Medulla oblongata (tissue), 1 donor: ENCODE measurements around the gene UBXN4.

Experiments
- DNase-seq: peaks from one replicate; pipeline ENCODE4 v3.0.0-alpha.2; 2015; ENCODE audit errors: extremely low spot score

The UBXN4 gene

DNA sequence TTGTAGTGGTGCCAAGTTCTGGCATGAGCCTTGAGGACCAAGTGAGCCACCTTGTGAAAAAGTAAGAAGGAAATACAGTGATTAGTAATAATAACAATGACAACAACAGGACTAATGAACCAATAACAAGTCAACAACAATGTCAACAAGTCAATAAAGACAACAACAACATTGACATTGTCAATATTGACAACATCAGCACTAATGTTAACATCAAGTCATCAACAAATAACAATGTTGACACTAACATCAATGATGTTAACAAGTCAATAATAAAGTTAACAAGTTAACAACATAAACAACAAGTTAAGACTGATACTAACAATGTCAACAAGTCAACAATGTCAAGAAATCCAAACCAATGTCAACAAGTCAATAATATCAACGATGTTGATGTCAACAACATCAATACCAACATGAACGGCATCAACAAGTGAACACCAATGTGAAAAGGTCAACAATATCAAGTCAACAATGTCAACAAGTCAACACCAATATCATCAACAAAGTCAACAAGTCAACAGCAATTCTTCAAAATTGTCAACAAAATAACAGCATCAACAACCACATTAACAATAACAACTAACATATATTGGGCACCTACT is 71.4 kb downstream of the UBXN4 start:
- DNase-seq: no peak

DNA sequence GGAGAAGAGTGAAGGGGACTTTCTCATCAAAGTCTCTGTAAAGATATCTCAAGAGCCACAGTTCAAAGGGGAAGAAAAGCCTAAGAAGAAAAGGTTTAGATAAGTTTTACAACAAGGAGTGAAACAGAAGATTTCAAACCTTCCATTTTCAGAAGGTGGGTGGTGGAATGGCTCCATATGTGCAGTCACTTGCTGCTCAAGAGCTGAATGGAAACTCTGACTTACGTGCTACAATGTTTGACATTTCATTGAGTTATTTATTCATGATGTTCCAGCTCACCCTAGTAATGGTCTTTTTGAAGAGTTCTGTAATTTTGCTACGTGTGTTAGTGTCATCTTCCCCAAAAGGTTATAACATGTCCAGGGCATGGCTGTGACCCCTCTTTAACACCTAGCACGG is 73.6 kb downstream of the UBXN4 start:
- no peak for DNase-seq

DNA sequence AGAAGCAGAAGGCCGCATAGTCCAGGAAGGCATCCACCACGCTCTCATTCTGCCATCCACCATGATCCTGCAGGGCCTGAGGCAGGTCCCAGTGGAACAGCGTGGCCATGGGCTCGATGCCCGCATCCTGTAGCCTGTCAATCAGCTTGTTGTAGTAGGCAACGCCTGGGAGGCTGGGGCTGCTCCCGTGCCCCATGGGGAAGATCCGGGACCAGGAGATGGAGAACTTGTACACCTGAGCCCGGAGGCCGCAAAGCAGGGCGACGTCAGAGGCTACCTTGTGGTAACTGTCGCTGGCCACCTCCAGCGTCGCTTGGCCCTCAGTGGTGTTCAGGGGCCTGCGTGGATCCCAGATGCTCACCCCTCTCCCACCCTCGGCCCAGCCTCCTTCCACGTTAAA is 75.8 kb downstream of the UBXN4 start:
- DNase-seq: no peak

DNA sequence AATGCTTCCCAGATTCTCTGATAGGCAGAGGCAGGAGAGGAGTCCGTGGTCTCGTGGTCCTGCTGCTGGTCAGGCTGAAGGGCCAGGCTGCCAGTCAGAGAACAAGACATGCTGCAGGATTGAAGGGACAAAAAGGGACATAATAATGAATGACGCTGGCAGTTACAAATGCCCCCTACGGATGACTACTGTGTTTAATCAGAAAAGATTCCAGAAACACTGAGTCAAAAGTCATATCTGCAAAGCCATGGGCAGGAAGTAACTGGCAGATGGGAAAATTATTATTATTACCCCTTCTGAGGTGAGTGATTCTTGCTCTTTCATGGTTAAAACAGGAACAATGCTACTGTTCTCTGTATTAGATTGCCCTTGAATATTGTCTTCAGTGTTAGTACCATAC is 76.3 kb downstream of the UBXN4 start:
- no peak for DNase-seq

DNA sequence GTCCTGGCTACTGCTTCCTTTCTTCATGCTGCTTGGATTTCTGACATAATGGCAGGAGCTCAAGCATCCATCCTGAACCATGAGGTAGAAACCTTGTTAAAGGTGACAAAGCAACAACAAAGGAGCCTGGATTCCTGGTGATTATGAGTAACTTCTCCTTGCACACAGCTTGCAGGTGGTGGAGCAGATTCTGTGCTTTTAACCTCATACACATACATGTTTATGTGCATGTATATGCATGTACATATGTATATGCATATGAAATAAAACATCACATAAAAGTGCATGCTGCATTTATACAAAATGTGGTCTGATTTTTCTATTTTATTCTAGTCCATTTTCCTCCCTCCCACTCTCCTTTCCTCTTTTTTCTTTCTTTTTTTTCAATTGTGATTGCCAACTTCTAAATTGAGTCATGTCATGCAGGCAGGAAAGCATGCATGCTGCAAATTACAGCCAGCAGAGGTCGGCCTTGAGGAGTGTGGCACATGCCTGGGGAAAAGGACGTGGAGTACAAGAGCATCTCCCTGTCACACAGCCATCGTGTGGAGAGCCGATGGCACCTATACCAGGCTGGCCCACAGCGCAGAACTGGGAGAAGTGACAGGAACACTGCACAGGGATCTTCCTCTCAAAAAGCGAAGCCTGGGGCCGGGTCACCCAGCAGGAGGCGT is 77.4 kb downstream of the UBXN4 start:
- no peak for DNase-seq

DNA sequence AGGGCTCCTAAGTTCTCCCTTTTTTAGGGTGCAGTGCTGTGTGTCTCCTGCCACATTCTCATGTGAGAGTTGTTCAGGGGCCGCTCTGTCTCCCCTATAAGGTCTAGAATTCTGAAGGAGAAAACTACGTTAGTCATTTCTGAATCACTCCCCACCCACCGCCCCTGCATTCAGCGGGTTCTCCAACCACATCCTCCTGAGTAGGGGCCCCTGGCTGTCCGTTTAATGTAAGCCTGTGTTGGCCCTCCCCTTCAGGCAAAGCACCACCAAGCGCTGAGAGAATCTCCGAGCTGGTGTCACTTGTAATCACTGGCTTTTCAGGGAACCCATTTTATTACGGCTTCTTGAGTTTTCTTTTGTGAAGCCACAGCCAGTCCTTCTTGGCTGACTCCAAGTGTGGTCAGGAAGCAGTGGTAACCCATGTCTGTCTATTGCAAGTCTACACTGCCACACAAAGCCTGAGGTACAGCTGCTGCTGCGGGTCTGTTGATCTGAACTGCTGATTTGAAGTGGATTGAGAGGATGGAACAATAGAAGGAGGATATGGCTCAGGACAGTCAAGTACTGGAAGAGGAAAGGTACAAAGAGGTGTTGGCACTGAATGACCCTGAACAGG is 78.5 kb downstream of the UBXN4 start:
- no peak for DNase-seq

DNA sequence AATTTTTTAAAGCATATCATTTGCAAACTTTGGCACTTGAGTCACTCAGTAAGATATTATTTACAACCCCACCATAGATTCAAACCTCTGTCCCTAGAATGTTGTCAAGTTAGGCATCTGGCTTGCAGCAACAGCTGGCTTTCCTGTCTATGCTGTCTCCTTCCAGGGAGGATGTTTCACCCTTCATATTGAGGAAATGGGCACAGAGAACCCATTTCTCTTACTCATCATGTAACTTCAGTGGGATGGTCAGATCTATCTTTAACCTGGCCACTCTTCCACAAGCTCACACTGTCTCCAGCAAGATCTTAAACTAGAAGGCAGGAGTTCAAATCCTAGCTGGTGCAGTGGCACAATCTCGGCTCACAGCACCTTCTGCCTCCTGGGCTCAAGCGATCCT is 79.5 kb downstream of the UBXN4 start:
- no peak for DNase-seq

DNA sequence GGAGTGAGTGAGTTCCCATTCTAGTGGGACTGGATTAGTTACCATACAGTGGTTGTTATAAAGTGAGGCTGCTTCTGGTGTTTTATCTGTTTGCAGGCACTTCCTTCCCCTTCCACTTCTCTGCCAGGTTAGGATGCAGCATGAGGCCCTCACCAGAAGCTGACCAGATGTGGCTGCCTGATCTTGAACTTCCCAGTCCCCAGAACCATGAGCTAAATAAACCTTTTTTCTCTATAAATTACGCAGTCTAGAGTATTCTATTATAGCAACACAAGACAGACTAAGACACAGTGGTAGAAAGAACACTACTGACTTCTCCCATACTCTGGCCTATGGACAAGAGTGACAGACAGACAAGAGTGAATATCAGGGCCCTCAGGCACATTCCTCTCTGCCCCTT is 81.2 kb downstream of the UBXN4 start:
- DNase-seq: no peak

DNA sequence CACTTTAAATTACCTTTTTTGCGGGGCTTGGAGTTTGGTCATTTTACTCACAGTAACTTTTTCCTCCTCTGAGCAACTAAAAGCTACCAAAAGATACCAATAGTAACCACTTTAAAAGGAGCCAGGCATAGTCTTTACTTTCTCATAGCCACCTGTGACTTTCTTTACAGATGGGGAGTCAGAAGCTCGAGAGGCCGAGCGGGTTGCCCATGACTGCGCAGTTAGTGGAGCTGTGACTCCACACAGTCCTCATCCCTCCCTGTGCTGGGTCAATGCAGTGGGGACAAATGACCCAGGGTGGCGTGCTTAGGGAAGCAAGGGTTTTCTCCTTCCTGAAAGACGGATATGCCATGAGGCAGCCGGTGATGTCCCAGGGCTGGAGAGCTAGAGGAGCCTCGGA is 83.5 kb downstream of the UBXN4 start:
- DNase-seq: no peak

DNA sequence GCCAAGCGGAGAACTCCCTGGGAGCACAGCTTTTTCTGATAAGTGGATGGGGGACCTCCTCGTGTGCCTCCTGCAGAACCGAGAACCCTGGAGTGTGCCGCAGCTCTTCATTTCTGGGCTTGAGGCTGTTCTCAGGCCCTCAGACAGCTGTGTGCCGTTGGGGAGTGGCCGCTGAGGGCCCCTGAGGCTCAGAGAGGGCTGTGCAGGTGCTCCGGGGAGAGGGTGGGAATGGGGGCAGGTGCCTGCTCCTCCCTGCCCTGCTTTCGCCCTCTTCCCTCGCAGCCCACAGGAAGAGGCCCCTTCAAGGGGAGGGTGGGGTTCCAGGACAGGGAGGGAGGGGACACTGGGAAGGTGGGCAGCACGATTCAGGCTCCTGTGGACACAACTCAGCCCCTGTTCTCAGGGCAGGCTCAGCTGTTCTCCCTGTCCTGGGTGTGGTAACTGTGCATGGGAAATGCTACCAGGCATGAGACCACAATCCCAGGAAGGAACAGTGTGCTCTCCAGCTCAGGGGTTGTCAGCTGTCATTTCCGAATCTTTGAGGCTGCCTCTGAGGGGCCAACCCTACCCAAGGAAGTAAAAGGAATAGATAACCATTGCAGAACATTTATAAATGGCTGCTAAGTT is 84.0 kb downstream of the UBXN4 start:
- no peak for DNase-seq

DNA sequence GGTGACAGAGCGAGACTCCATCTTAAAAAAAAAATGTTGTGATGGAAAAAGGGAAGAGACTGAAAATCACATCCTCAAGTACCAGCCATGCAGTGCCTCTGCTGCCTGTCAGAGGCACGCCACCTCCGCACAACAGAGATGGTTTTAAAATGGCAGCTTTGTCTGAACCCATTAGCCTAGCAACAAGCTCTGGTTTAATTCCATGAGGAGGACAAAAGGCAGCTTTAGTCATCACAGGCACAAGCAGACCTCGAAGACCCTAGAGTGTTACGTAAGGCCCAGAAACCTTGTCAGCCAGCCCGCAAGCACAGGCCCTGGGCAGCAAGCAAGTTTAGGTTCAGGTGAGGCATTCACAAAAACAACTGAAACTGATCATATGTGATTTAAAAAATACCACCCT is 84.9 kb downstream of the UBXN4 start:
- DNase-seq: no peak

DNA sequence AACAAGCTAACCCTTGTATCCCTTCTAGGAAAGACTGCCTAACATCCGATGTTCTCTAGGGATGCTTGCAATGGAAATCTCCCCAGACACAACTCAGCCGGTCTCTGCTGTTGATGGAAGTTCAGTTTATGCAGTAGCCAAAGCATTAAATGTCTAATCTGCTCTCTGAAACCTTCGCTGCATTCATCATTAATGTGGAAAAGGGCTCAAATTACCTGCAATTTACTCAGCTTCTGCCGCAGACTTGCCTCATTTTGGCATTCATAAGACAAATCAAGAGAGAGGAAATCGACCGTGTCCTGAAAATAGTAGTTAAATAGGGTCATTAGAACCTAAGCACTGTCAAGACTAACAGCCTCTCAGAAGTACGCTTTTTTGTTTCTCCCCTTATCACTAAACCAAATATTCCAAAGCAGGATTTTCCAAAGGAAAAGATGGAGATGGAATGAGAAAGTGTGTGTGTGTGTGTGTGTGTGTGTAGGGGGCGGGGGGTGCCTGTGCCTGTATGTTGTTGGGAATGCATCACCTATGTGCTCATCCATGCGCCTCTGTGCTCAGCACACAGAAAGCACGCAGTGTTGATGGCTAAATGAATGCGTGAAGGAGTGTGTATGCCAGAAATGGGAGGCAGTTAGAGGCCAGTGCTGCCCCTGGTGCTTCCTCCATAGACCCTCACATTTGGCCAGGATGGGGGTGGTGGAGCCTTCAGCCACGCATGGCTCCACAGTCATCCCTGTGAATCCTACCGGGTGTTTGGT is 87.9 kb downstream of the UBXN4 start:
- no peak for DNase-seq

DNA sequence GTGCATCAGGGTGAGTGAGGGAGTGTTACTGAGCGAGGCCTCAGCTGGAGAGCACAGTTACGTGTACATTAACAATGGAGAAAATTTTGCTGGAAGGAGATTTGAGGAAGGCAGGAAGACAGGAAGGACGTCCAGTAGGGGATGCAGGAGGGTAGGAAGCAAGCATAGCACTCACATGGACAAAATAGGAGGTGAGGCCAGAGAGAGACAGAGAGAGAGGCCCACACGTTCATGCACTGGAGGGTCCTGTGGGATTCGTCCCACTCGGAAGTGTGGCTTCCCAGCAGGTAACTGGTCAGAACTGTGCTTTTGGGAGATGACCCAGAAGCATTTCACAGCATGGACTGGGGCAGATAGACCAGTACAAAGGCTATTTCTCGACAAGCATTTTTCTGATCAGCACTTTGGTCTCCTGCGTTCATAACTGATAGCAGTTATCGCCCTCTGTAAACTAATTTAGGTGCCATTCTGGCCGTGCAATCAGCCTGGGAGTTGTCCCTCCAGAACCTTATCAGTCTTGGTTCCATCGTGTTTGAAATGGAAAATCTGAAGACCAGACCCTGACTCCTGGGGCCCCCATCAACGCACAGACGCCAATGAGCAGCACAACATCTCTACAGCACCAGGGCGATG is 89.6 kb downstream of the UBXN4 start:
- DNase-seq: no peak

DNA sequence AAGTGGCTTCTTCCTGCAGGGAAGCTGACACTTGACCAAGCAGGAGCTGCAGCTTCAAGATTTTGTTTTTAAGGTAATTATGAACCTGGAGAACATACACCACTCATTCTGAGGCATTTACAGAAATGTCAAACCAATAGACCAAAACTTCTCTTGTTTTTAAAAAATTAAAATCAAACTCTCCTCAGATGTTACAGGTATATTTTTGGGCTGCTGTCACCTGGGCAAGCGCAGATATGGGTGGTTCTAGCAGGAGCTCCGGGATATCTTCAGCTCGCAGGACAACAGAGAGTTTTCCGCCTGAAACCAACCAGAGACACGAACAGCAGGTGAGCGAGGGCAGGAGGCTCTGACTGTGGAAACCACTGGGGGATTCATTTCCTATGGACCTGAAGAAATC is 91.2 kb downstream of the UBXN4 start:
- no peak for DNase-seq
